ENCODE measurements around the gene NR5A2.

- TF ChIP-seq CTCF (conservative IDR thresholded peaks at IDR 0.05 in 1 of 2, IDR thresholded peaks at IDR 0.05 in 1 of 2; ENCODE audit: low read depth in 1 of 2, low read length in 2 of 2), result no peak
- TF ChIP-seq EZH2 (IDR thresholded peaks at IDR 0.05; ENCODE audit: low read length, missing control alignments), result no peak
Measured at GRCh38 chr1:200163911-200164310, 136.4 kb downstream of the NR5A2 start.

Data from fibroblast of lung (primary cell).